ENCODE measurements around the gene WBP1L.

The WBP1L gene

GRCh38 chr10:102799691-102800471, 56.1 kb downstream of the WBP1L start:
- H3K4me3 ChIP-seq (replicated peaks in 1 of 2; ENCODE audit: low read depth in 2 of 2, low read length in 2 of 2), result no peak overlapping the region
- DNase-seq (ENCODE audit: low read depth in 2 of 2), result peak in 1 of 2 donors; percentile 32
- TF ChIP-seq CTCF (IDR thresholded peaks at IDR 0.05; ENCODE audit: low read depth, low read length), result no peak

GRCh38 chr10:102800611-102801335, 57.0 kb downstream of the WBP1L start:
- peak in 1 of 2 donors; percentile 36 for DNase-seq (ENCODE audit: low read depth in 2 of 2)
- no peak overlapping the region for H3K4me3 ChIP-seq (replicated peaks in 1 of 2; ENCODE audit: low read depth in 2 of 2, low read length in 2 of 2)
- no peak for TF ChIP-seq CTCF (IDR thresholded peaks at IDR 0.05; ENCODE audit: low read depth, low read length)

- TF ChIP-seq CTCF (IDR thresholded peaks at IDR 0.05; ENCODE audit: low read depth, low read length), result no peak
- no peak overlapping the region for H3K4me3 ChIP-seq (replicated peaks in 1 of 2; ENCODE audit: low read depth in 2 of 2, low read length in 2 of 2)
- peak; percentile 52 to 58 for DNase-seq (ENCODE audit: low read depth in 2 of 2)
These were observed 57.7 kb downstream of the WBP1L start for GRCh38 chr10:102801496-102801895.

- TF ChIP-seq CTCF (IDR thresholded peaks at IDR 0.05; ENCODE audit: low read depth, low read length), result no peak
- no peak overlapping the region for H3K4me3 ChIP-seq (replicated peaks in 1 of 2; ENCODE audit: low read depth in 2 of 2, low read length in 2 of 2)
- DNase-seq (ENCODE audit: low read depth in 2 of 2), result no peak
These were observed 58.2 kb downstream of the WBP1L start for GRCh38 chr10:102801978-102802377.

GRCh38 chr10:102802920-102803534, 59.3 kb downstream of the WBP1L start:
- no peak overlapping the region for H3K4me3 ChIP-seq (replicated peaks in 1 of 2; ENCODE audit: low read depth in 2 of 2, low read length in 2 of 2)
- peak; percentile 96 to 99 for DNase-seq (ENCODE audit: low read depth in 2 of 2)
- no peak for TF ChIP-seq CTCF (IDR thresholded peaks at IDR 0.05; ENCODE audit: low read depth, low read length)

GRCh38 chr10:102804382-102805055, 60.8 kb downstream of the WBP1L start:
- H3K4me3 ChIP-seq (replicated peaks in 1 of 2; ENCODE audit: low read depth in 2 of 2, low read length in 2 of 2), result no peak overlapping the region
- no peak for TF ChIP-seq CTCF (IDR thresholded peaks at IDR 0.05; ENCODE audit: low read depth, low read length)
- peak in 1 of 2 donors; percentile 30 for DNase-seq (ENCODE audit: low read depth in 2 of 2)
